Stimulated activated CD8-positive, alpha-beta memory T cell treated with anti-CD3 and anti-CD28 coated beads, Interleukin-4, amount 100 ng/mL, for 48 hours (primary cell): Measurements from ENCODE around the gene BAZ2B.
"Not testable (repeated sequence)": the region's sequence is repeated elsewhere in the genome, so short reads cannot be mapped to it uniquely, and the experiment has no call there.

ENCODE experiments used
- DNase-seq: peaks from one replicate; pipeline ENCODE4 v3.0.0-alpha.2; 2020

The BAZ2B gene

GRCh38 chr2:159402160-159402559 lies 214.2 kb downstream of the BAZ2B start:
- DNase-seq = not testable (repeated sequence)

- no peak for DNase-seq
These were observed 216.5 kb downstream of the BAZ2B start for GRCh38 chr2:159399716-159400415.

- no peak for DNase-seq
These were observed 219.5 kb downstream of the BAZ2B start for GRCh38 chr2:159396799-159397198.

- DNase-seq = no peak
These were observed 233.8 kb downstream of the BAZ2B start for GRCh38 chr2:159382447-159383028.

- no peak for DNase-seq
These were observed 234.8 kb downstream of the BAZ2B start for GRCh38 chr2:159381574-159381973.

- no peak for DNase-seq
These were observed 235.6 kb downstream of the BAZ2B start for GRCh38 chr2:159380685-159381239.

- no peak for DNase-seq
These were observed 237.2 kb downstream of the BAZ2B start for GRCh38 chr2:159379181-159379580.

- no peak for DNase-seq
These were observed 241.1 kb downstream of the BAZ2B start for GRCh38 chr2:159375241-159375640.

- DNase-seq = no peak
These were observed 244.8 kb downstream of the BAZ2B start for GRCh38 chr2:159371506-159371905.

- DNase-seq = no peak
These were observed 249.8 kb downstream of the BAZ2B start for GRCh38 chr2:159366538-159366937.

- DNase-seq = no peak
These were observed 253.5 kb downstream of the BAZ2B start for GRCh38 chr2:159362816-159363251.

- DNase-seq = no peak
These were observed 254.3 kb downstream of the BAZ2B start for GRCh38 chr2:159362094-159362493.

- not testable (repeated sequence) for DNase-seq
These were observed 254.7 kb downstream of the BAZ2B start for GRCh38 chr2:159361603-159362002.

- DNase-seq = no peak
These were observed 260.2 kb downstream of the BAZ2B start for GRCh38 chr2:159356053-159356554.

GRCh38 chr2:159351977-159352376 lies 264.4 kb downstream of the BAZ2B start:
- no peak for DNase-seq

- DNase-seq = no peak
These were observed 266.6 kb downstream of the BAZ2B start for GRCh38 chr2:159349674-159350299.

- DNase-seq = no peak
These were observed 289.6 kb downstream of the BAZ2B start for GRCh38 chr2:159326569-159327255.

GRCh38 chr2:159322419-159322818 lies 293.9 kb downstream of the BAZ2B start:
- DNase-seq = no peak

GRCh38 chr2:159317392-159318088 lies 298.8 kb downstream of the BAZ2B start:
- no peak for DNase-seq

GRCh38 chr2:159307942-159308341 lies 308.4 kb downstream of the BAZ2B start:
- DNase-seq = no peak

GRCh38 chr2:159300586-159300985 lies 315.8 kb downstream of the BAZ2B start:
- DNase-seq = no peak

- DNase-seq = no peak
These were observed 317.4 kb downstream of the BAZ2B start for GRCh38 chr2:159298967-159299366.
